RPMI8226 (cell line): ENCODE results near the gene ZNF782.
A peak's percentile ranks its signal among the peaks of the same experiment; 100 is the strongest.
"Not testable (repeated sequence)": the region's sequence is repeated elsewhere in the genome, so short reads cannot be mapped to it uniquely, and the experiment has no call there.

Source experiments
- DNase-seq: peaks from one replicate; pipeline ENCODE4 v3.0.0-alpha.2; 2015

Gene ZNF782

DNA sequence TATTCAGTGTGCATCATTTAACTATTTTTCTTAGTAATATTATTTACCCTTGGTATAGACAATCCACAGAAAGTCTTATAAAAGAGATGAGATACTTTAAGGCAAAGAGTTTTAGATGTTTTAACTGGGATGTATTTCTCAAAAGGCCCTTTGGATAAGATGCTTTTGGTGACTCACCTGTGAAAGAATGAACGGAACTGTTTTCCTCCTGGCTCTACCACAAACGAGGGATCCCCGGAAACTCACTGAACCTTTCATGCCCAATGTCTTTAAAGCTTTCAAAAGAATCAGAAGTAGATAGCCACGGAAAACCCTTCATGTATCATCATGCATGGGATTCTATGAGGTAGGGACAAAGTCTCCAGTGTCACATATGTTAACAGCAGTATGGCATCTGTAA is 1.6 kb downstream of the ZNF782 start:
- no peak for DNase-seq

DNA sequence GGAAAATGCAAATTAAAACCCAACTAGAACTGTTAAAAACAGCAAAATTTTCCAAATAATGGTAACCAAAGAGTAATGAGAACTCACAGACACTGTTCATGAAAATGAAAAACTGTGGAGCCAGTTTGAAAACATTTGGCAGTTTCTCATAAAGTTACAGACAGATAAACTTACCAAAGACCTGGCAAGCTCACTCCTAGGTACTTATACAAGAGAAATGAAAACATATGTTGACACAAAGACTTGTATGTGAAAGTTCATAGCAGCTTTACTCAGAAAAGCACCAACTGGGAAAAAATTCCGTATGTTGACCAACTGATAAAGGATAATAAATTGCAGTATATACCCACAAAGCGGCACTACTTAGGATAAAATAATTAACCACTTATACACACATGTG is 10.3 kb downstream of the ZNF782 start:
- no peak for DNase-seq

DNA sequence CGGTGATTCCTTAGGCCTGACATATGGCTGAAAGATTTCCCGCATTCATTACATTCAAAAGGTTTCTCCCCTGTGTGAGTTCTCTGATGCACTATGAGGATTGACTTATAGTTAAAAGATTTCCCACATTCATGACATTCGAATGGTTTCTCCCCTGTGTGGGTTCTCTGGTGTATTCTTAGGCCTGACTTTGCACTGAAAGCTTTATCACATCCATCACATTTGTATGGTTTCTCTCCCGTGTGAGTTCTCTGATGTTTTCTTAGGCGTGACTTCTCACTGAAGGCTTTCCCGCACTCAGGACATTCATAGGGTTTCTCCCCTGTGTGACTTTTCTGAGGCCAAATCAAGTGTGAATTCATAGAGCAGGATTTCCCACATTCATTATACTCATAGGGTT is 35.8 kb downstream of the ZNF782 start:
- DNase-seq, result no peak

DNA sequence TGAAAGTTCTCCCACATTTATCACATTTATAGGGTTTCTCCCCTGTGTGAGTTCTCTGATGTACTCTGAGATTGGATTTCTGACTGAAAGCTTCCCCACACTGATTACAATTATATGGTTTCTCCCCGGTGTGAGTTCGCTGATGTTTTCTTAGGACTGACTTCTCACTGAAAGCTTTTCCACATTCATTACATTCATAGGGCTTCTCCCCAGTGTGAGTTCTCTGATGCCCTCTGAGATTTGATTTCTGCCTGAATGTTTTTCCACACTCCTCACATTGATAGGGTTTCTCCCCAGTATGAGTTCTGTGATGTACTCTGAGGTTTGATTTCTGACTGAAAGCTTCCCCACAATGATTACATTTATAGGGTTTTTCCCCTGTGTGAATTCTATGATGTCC is 36.3 kb downstream of the ZNF782 start:
- DNase-seq, result no peak

DNA sequence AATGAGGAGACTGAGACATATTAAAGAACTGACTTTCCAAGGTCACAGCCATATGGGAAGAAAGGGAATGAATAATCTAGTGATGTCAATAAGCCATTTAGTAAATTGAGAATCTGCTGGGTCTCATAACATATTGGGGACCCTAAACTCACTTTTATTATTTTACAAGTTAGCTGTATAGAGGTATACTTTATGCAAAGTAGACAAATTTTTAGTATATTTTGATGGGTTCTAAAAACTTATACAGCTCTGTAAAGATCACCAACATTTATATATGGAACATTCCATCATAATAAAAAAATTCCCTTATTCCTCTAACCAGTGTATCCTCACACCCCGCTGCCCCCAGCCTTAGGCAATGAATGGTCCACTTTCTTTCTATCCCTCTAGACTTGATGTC is 40.7 kb downstream of the ZNF782 start:
- DNase-seq, result no peak

DNA sequence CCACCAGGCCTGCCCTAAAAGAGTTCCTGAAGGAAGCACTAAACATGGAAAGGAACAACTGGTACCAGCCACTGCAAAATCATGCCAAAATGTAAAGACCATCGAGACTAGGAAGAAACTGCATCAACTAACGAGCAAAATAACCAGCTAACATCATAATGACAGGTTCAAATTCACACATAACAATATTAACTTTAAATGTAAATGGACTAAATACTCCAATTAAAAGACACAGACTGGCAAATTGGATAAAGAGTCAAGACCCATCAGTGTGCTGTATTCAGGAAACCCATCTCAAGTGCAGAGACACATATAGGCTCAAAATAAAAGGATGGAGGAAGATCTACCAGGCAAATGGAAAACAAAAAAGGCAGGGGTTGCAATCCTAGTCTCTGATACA is 55.4 kb downstream of the ZNF782 start:
- DNase-seq, result not testable (repeated sequence)

DNA sequence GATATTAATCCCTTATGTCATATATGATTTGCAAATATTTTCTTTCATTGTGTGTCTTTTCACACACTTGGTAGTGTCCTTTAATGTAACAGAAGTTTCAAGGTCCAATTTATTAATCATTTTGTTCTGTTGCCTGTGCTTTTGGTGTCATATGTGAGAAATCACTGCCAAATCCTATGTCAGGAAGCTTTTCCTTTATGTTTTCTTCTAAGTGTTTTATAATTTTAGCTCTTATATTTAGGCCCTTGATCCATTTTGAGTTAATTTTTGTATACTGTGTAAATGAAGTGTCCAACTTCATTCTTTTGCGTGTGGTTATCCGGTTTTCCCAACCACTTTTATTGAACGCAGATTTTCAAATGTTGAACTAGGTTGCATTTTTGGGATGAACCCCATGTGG is 70.3 kb downstream of the ZNF782 start:
- no peak for DNase-seq

DNA sequence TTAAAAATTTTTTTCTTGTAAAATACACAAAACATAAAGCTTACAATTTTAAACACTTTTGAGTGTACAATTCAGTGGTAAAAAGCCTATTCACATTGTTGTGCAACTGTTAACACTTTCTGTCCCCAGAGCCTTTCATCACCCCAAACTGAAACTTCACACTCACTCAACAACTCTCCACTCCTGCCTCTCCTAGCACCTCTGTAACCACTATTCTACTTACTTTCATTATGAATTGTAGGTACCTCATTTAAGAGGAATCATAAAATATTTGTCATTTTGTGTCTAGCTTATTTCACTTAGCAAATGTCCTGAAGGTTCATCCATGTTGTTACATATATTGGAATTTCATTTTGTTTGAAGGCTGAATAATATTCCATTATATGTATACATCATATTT is 72.1 kb downstream of the ZNF782 start:
- DNase-seq, result no peak

DNA sequence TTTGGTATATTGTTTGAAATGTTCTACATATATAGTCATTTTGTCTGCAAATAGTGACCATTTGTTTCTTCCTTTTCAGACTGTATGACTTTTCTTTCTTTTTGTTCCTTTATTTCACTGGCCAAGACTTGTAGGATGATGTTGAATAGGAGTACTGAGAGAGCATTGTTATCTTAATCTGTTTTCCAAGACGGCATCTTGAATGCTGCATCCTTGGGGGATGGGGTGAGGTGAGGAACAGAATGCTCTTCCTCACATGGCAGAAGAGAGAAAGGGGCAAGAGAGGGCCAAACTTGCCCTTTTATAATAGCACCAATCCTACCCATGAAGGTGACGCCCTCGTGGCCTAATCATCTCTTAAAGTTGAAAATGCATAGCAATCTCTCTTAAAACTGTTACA is 72.8 kb downstream of the ZNF782 start:
- DNase-seq, result no peak

DNA sequence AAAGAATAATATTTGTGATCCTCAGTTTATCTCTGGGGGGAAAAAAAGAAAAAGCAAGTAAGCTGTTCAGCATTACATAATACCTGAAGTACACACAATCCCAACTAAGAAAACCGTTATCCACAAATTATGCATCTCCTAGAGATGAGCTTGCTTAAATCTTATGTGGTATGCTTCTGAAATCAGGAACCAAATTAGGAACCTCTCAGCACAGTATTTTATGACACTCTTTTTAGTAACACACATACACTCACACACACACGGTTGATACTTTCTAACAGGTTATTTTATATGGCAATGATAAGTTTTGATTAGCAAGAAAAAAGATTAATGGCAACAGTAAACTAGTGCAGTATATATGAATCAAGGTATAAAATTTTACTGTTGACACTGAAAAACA is 75.2 kb downstream of the ZNF782 start:
- DNase-seq, result no peak

DNA sequence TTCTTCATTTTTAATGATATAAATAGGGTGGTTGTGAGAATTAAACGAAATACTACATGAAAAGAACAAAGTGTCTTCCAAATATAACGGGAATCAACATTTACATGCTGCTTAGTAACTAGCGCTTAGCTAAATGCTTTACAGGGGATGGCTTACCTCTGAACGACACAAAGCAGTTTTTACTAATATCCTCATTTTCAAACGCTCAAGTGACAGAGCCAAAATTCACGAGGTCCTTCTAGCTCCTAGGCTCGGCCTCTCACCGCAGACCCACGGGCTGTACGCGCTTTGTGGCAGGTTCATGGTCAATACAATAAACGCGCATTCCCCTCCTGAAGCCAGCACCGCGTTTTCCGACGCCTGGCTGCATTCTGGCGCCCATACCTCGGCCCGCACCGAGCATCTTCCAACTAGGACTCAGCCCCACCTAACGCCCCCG is 76.9 kb downstream of the ZNF782 start:
- DNase-seq, result peak; percentile 8

DNA sequence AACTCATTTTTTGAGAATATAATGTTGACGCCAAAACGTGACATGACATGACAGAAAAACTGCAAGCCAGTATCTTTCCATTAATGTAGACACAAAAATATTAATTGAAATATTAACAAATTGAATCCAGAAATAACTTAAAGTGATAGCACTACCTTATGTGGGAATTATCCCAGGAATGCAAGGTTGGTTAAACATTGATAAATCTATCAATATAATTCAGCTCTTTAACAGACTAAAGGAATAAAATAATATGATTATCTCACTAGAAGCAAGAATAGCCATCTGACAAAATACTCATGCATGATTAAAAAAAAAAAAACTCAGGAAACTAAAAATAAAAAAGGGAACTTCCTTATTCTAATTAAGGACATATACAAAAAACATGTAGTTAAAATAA is 83.2 kb downstream of the ZNF782 start:
- DNase-seq, result no peak

DNA sequence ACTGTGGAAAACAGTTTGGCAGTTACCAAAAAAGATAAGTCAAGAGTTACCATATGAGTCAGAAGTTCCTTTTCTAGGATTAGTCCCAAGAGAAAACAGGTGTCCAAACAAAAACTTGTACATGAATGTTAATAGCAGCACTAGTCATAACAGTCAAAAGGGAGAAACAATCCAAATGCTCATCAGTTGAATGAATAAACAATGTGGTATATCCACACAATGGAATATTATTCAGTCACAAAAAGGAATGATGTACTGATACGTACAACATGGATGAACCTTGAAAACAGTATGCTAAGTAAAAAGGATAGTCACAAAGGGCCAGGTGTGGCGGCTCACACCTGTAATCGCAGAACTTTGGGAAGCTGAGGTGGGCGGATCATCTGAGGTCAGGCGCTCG is 84.3 kb downstream of the ZNF782 start:
- DNase-seq, result no peak
